DOHH2 (cell line): ENCODE data around the gene RNF223.

ENCODE experiments used
- H3F3A ChIP-seq: fragments of 200-600 bp; sonication (generic), shearing (Covaris generic); 2 replicates; pipeline ENCODE4 v1.6.0; 2016; ENCODE audit warnings: antibody characterized with exemption, mild to moderate bottlenecking; ENCODE audit not compliant: control insufficient read depth, insufficient read depth
- H3K27ac ChIP-seq: fragments of 200-600 bp; sonication (generic); 2 replicates; pipeline ENCODE4 v1.5.1; 2014; ENCODE audit warnings: low read depth, mild to moderate bottlenecking, low read length, moderate library complexity
- H3K27me3 ChIP-seq: fragments of 200-600 bp; sonication (generic); 2 replicates; pipeline ENCODE4 v1.6.1; 2014; ENCODE audit warnings: mild to moderate bottlenecking, low read length, mixed read lengths; ENCODE audit not compliant: control insufficient read depth
- H3K36me3 ChIP-seq: fragments of 200-600 bp; sonication (generic); 2 replicates; pipeline ENCODE4 v1.6.1; 2014; ENCODE audit warnings: mild to moderate bottlenecking, low read length, moderate library complexity, mixed read lengths; ENCODE audit not compliant: control insufficient read depth
- H3K4me1 ChIP-seq: fragments of 200-600 bp; sonication (generic); 2 replicates; pipeline ENCODE4 v1.6.1; 2014; ENCODE audit warnings: mild to moderate bottlenecking, low read length, mixed read lengths; ENCODE audit not compliant: control insufficient read depth
- H3K4me2 ChIP-seq: fragments of 200-600 bp; sonication (generic); 2 replicates; pipeline ENCODE4 v1.6.0; 2014; ENCODE audit warnings: mild to moderate bottlenecking, low read length, moderate library complexity
- H3K4me3 ChIP-seq: fragments of 200-600 bp; sonication (generic); 2 replicates; pipeline ENCODE4 v1.5.1; 2014; ENCODE audit warnings: mild to moderate bottlenecking, low read length, mixed read lengths
- H3K79me2 ChIP-seq: fragments of 200-600 bp; sonication (generic); 2 replicates; pipeline ENCODE4 v1.6.1; 2014; ENCODE audit warnings: mild to moderate bottlenecking, low read length, mixed read lengths; ENCODE audit not compliant: control insufficient read depth
- H3K9me2 ChIP-seq: fragments of 200-600 bp; sonication (generic); replicated peaks from 2 replicates; pipeline ENCODE4 v1.6.1; 2014; ENCODE audit warnings: mild to moderate bottlenecking, low read length, mixed read lengths; ENCODE audit not compliant: control insufficient read depth
- H3K9me3 ChIP-seq: fragments of 200-600 bp; sonication (generic); 2 replicates; pipeline ENCODE4 v1.6.1; 2014; ENCODE audit warnings: antibody characterized with exemption, low read length, mixed read lengths; ENCODE audit not compliant: control insufficient read depth, insufficient read depth
- H4K20me1 ChIP-seq: fragments of 200-600 bp; sonication (generic); 2 replicates; pipeline ENCODE4 v1.6.0; 2014; ENCODE audit warnings: low read depth, mild to moderate bottlenecking, antibody characterized with exemption, low read length, moderate library complexity; ENCODE audit not compliant: control insufficient read depth, insufficient read depth
- CTCF ChIP-seq: fragments of 200-600 bp; sonication (generic); IDR thresholded peaks from one replicate; pipeline ENCODE4 v1.5.1; 2014; ENCODE audit warnings: antibody characterized with exemption, mild to moderate bottlenecking, low read depth, low read length; ENCODE audit not compliant: poor library complexity, severe bottlenecking
- EZH2phosphoT487 ChIP-seq: fragments of 200-600 bp; sonication (generic); IDR thresholded peaks from 2 replicates; pipeline ENCODE4 v1.6.1; 2017; ENCODE audit warnings: borderline replicate concordance, mild to moderate bottlenecking, antibody characterized with exemption, low read length, moderate library complexity, mixed read lengths

Gene RNF223

GRCh38 chr1:1053682-1054081, 20.4 kb downstream of the RNF223 start:
- Histone ChIP-seq H3F3A (no peaks in the 10 kb centered on the region), H3K27ac (no peak overlapping the region), H3K4me1 (peaks cover 6% of the 10 kb centered on the region), H3K27me3 (peaks cover 12% of the 10 kb centered on the region), H3K9me2 (no peaks in the 10 kb centered on the region), H3K9me3 (no peaks in the 10 kb centered on the region), H4K20me1 (no peaks in the 10 kb centered on the region), H3K79me2 (no peaks in the 10 kb centered on the region), H3K36me3 (no peaks in the 10 kb centered on the region), H3K4me3 (no peak overlapping the region), H3K4me2 (no peak overlapping the region)
- TF ChIP-seq CTCF (no peak), EZH2phosphoT487 (no peak)

DNA sequence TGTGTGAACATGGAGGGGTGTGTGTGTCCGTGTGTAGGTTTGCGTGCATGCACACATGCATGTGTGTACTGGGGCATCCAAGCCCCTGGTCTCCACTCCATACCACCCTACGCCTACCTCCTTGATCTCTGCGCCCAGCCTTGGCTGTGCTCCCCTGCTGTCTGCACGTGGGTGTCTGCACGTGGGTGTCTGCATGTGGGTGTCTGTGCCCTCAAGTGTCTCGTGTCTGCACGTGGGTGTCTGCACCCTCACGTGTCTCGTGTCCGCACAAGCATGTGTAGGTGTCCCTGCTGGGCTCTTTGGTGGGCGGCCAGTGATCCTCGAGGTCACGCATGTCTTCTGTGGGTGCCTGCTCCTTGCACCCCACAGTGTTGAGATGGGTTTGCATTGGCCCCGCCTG, 21.1 kb downstream of the RNF223 start:
- Histone ChIP-seq H3F3A (no peaks in the 10 kb centered on the region), H3K36me3 (no peaks in the 10 kb centered on the region), H3K27ac (no peak overlapping the region), H3K79me2 (no peaks in the 10 kb centered on the region), H3K9me2 (no peaks in the 10 kb centered on the region), H3K4me2 (no peak overlapping the region), H3K4me3 (no peak overlapping the region), H3K4me1 (no peaks in the 10 kb centered on the region; the same call in 1 of the 2 replicates), H3K9me3 (no peaks in the 10 kb centered on the region), H3K27me3 (peaks cover 5% of the 10 kb centered on the region), H4K20me1 (no peaks in the 10 kb centered on the region)
- TF ChIP-seq EZH2phosphoT487 (no peak), CTCF (no peak)

- Histone ChIP-seq H3K27ac (no peak overlapping the region), H3K79me2 (no peaks in the 10 kb centered on the region), H3K9me2 (no peaks in the 10 kb centered on the region), H3F3A (no peaks in the 10 kb centered on the region), H4K20me1 (no peaks in the 10 kb centered on the region), H3K27me3 (no peaks in the 10 kb centered on the region), H3K4me1 (no peaks in the 10 kb centered on the region), H3K36me3 (no peaks in the 10 kb centered on the region), H3K4me2 (no peak overlapping the region), H3K9me3 (no peaks in the 10 kb centered on the region), H3K4me3 (no peak overlapping the region)
- no peak for TF ChIP-seq CTCF
- no peak for TF ChIP-seq EZH2phosphoT487
Observed at GRCh38 chr1:1052003-1052840, 21.9 kb downstream of the RNF223 start.
